MM.1S (cell line): ENCODE results near the gene SYPL1.

Experiments
- EZH2 ChIP-seq: fragments of 300-600 bp; sonication (generic); optimal IDR thresholded peaks from 2 replicates; pipeline ENCODE3; 2017; ENCODE audit warnings: low read depth, mild to moderate bottlenecking, antibody characterized with exemption, low read length, mixed read lengths
- EZH2phosphoT487 ChIP-seq: fragments of 300-600 bp; sonication (generic); IDR thresholded peaks from 2 replicates; pipeline ENCODE4 v1.6.1; 2018; ENCODE audit warnings: antibody characterized with exemption, low read length
- TF ChIP-seq, protein P1 (sequence below): fragments of 300-600 bp; sonication (generic); IDR thresholded peaks from 2 replicates; pipeline ENCODE4 v1.5.1; 2016; ENCODE audit warnings: antibody characterized with exemption, low read length, mixed read lengths

DNA sequence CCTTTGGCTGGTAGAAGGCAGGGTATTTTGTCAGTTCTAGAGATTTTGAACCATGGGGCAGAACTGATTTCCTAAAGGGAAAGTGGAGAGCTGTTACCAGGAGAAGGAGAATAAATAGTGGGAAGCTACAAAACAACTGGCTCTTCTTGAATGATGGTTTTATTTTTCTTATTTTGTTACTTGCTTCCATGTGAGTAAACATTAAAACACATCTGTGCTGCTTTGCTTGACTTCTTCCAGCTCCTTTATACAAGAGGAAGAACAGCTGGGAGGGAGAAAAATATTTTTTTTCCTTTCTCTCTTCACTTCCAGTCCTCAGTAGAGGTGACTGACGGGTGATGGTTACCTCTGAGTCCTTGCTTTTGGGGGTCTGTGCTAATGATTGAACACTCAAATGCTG lies 30.0 kb upstream of the SYPL1 start:
- TF ChIP-seq, protein P1, sequence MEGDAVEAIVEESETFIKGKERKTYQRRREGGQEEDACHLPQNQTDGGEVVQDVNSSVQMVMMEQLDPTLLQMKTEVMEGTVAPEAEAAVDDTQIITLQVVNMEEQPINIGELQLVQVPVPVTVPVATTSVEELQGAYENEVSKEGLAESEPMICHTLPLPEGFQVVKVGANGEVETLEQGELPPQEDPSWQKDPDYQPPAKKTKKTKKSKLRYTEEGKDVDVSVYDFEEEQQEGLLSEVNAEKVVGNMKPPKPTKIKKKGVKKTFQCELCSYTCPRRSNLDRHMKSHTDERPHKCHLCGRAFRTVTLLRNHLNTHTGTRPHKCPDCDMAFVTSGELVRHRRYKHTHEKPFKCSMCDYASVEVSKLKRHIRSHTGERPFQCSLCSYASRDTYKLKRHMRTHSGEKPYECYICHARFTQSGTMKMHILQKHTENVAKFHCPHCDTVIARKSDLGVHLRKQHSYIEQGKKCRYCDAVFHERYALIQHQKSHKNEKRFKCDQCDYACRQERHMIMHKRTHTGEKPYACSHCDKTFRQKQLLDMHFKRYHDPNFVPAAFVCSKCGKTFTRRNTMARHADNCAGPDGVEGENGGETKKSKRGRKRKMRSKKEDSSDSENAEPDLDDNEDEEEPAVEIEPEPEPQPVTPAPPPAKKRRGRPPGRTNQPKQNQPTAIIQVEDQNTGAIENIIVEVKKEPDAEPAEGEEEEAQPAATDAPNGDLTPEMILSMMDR = no peak
- TF ChIP-seq EZH2 (no peak), EZH2phosphoT487 (no peak)
